GM12801 (cell line): ENCODE data around the gene NRF1.

Experiments used
- TF ChIP-seq, protein P1 (sequence below): IDR thresholded peaks from one replicate; pipeline ENCODE4 v1.5.1; 2011; ENCODE audit warnings: control low read depth; ENCODE audit not compliant: insufficient read length; ENCODE audit errors: extremely low read depth

Gene NRF1

GRCh38 chr7:129644634-129645230, 33.2 kb downstream of the NRF1 start:
- TF ChIP-seq, protein P1, sequence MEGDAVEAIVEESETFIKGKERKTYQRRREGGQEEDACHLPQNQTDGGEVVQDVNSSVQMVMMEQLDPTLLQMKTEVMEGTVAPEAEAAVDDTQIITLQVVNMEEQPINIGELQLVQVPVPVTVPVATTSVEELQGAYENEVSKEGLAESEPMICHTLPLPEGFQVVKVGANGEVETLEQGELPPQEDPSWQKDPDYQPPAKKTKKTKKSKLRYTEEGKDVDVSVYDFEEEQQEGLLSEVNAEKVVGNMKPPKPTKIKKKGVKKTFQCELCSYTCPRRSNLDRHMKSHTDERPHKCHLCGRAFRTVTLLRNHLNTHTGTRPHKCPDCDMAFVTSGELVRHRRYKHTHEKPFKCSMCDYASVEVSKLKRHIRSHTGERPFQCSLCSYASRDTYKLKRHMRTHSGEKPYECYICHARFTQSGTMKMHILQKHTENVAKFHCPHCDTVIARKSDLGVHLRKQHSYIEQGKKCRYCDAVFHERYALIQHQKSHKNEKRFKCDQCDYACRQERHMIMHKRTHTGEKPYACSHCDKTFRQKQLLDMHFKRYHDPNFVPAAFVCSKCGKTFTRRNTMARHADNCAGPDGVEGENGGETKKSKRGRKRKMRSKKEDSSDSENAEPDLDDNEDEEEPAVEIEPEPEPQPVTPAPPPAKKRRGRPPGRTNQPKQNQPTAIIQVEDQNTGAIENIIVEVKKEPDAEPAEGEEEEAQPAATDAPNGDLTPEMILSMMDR: no peak

DNA sequence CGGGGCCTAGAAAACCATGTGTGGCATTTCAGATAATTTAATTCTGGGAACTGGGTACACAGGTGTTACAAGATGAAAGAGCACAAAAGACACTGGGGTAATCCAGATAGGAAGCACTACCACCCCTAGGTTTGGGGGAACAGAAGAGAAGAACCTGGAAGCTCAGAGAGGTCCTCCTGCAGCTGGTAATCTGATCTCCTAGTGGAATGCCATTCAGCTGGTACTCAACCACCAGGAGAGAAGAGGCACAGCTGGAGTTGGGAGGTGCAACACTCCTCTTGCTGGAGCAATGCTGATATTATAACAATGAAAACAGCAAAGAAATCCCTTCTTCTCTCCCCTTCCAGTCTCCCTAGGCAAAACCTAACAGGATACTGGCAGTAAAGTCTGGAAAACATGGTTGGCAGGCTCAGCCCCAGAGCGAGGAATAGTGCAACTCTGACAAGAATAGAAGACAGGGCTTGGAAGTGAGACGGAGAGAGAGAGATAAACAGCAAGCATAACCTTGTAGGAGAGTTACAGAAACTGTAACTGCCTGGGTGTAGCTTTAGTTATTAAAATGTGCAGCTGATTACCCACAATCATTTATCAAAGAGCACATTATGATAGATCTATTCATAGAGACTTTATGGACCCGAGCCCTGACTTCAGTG, 35.0 kb downstream of the NRF1 start:
- TF ChIP-seq, protein P1: no peak

DNA sequence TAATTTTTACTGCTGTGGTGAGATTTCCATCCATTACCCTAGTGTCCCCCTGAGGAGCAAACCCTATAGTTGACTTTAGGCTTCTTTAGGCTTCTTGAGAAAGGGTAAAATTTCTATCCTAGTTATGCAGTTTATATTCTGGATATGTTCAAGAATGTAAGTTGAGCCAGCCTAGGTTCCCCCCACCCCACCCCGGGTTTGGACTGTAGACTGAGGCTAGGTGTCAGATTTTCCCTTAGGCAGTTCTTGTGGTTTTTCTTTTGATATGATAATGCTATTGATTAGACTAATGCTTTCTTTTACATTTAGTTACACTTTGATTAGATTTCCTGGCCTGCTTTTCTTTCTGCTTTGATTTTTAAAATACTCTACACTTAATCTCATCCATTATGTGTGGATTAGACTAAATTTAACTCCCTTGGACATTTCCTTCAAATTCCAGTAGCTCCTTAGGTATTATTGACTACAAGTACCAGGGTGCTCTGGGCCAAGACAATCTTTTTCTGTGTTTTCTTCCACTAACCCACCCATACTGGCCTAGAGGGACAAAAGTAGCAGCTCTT, 37.7 kb downstream of the NRF1 start:
- TF ChIP-seq, protein P1: no peak

GRCh38 chr7:129650056-129650758, 38.7 kb downstream of the NRF1 start:
- TF ChIP-seq, protein P1: no peak

DNA sequence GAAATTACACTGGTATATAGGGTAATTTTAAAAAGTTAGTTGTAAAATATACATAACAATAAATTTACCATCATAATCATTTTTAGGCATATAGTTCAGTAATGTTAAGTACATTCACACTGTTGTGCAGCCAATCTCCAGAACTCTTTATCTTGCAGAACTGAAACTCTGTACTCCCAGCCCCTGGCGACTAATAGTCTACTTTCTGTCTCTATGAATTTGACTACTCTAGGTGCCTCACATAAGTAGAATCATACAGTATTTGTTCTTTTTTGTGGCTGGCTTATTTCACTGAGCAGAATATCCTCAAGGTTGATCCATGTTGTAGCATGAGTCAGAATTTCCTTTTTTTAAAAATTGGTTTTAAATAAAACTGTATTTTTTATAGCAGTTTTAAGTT, 41.4 kb downstream of the NRF1 start:
- TF ChIP-seq, protein P1: no peak

DNA sequence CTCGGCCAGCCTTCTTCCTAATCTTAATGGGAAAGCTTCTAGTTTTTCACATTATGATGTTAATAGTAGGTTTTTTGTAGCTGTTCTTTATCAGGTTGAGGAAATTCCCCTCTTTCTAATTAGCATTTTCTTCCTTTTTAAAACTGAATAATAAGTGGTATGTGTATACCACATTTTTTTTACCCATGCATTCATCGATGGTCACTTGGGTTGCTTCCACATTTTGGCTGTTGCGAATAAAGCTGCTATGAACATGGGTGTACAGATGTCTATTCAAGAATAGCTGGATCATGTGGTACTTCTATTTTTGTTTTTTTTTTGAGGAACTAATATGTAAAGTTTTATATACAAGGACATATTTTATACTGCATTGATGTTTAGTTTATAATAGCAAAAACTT, 44.3 kb downstream of the NRF1 start:
- TF ChIP-seq, protein P1: no peak

DNA sequence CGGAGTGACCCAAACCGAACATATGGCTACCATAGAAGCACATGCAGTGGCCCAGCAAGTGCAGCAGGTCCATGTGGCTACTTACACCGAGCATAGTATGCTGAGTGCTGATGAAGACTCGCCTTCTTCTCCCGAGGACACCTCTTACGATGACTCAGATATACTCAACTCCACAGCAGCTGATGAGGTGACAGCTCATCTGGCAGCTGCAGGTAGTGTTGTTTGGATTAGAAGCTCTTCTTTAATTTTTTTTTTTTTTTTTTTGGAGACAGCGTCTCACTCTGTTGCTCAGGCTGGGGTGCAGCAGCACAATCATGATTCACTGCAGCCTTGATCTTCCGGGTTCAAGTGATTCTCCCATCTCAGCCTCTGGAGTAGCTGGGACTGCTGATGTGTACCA, 45.8 kb downstream of the NRF1 start:
- TF ChIP-seq, protein P1: no peak
